Measurements from ENCODE around the gene CYP17A1. TPM values are rescaled to one million over a fixed set of nuclear protein-coding genes. Genes with fewer than 3 reads are reported as not detected.

The CYP17A1 gene
- total RNA-seq, 2 experiments from 2014 or later: not detected

GRCh38 chr10:102811346-102811745 lies 25.9 kb downstream of the CYP17A1 start:
- H3K4me3 Mint-ChIP-seq: no peak overlapping the region
- H3K4me1 Mint-ChIP-seq: peaks cover 24% of the 10 kb centered on the region
- POLR2A ChIA-PET: interaction anchor here (1.6 kb wide), 1 partner anchor 68 kb away, joined by 4 read pairs; the partner anchor contains the start of gene WBP1L
- no peaks in the 10 kb centered on the region for H3K27me3 Mint-ChIP-seq
- peak overlapping the region; percentile 44 for H3K27ac Mint-ChIP-seq
- peaks cover 40% of the 10 kb centered on the region for H3K36me3 Mint-ChIP-seq (ENCODE audit: low read depth)
- no peak for DNase-seq
- no peaks in the 10 kb centered on the region for H3K9me3 Mint-ChIP-seq
- CTCF ChIA-PET: no interaction called here

- Mint-ChIP-seq H3K27me3 (no peaks in the 10 kb centered on the region), H3K4me3 (no peak overlapping the region), H3K27ac (no peak overlapping the region), H3K4me1 (peaks cover 19% of the 10 kb centered on the region), H3K9me3 (no peaks in the 10 kb centered on the region), H3K36me3 (ENCODE audit: low read depth) (peaks cover 40% of the 10 kb centered on the region)
- DNase-seq: no peak
- ChIA-PET POLR2A (no interaction called here), CTCF (no interaction called here)
Measured at GRCh38 chr10:102808380-102808779, 28.8 kb downstream of the CYP17A1 start.

DNA sequence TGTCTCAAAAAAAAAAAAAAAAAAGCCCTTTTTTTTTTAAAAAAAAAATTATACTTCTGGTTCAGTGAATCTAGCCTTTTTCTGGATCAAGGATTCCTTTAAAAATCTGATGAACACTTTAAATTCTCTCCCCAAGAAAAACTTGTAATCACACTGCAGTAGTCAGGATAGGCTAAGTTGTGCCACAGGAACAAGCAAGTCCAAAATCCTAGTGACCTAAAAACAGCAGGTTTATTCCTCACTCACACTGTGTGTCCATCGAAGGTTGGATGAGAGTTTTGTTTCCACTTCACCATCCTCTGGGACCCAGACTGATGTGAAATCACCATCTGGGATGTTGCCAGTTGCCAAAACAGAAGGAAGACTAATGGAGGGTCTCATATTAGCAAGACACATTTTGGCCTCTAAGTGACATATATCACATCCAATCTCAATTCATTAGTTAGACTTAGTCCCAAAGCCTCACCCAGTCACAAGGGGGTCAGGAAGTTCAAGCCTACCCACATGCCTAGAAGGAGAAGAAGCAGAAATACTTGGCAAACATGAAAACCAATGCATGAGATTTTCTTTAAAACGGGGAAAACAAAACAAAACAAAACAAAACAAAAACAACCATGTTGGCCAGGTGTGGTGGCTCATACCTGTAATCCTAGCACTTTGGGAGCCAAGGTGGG lies 32.7 kb downstream of the CYP17A1 start:
- CTCF ChIA-PET: interaction anchor here (0.5 kb wide), 1 partner anchor 27 kb away, joined by 4 read pairs; no protein-coding TSS in a partner anchor
- no peaks in the 10 kb centered on the region for H3K9me3 Mint-ChIP-seq
- no peaks in the 10 kb centered on the region for H3K27me3 Mint-ChIP-seq
- peaks cover 36% of the 10 kb centered on the region for H3K36me3 Mint-ChIP-seq (ENCODE audit: low read depth)
- no peak overlapping the region for H3K4me3 Mint-ChIP-seq
- POLR2A ChIA-PET: no interaction called here
- DNase-seq: no peak
- H3K4me1 Mint-ChIP-seq: peaks cover 26% of the 10 kb centered on the region
- H3K27ac Mint-ChIP-seq: no peak overlapping the region

GRCh38 chr10:102802920-102803534 lies 34.2 kb downstream of the CYP17A1 start:
- Mint-ChIP-seq H3K27ac (peak overlapping the region; percentile 68), H3K9me3 (no peaks in the 10 kb centered on the region), H3K4me3 (no peak overlapping the region), H3K36me3 (ENCODE audit: low read depth) (peaks cover 43% of the 10 kb centered on the region), H3K27me3 (no peaks in the 10 kb centered on the region), H3K4me1 (peaks cover 26% of the 10 kb centered on the region)
- no peak for DNase-seq
- POLR2A ChIA-PET: no interaction called here
- CTCF ChIA-PET: no interaction called here

DNA sequence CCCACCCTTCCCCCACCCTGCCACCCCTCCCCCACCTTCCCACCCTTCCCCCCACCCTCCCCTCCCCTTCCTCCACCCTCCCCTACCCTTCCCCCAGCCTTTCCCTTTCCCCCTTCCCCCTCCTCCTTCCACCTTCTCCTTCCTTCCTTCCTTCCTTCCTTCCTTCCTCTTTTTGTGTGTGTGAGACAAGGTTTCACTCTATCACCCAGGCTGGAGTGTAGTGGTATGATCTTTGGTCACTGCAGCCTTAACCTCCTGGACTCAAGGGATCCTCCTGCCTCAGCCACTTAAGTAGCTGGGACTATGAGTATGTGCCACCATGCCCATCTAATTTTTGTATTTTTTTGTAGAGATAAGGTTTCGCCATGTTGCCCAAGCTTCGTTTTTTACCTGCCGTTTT lies 35.2 kb downstream of the CYP17A1 start:
- no peak for DNase-seq
- no peak overlapping the region for H3K4me3 Mint-ChIP-seq
- H3K27ac Mint-ChIP-seq: peak overlapping the region; percentile 68
- ChIA-PET POLR2A (no interaction called here), CTCF (no interaction called here)
- H3K36me3 Mint-ChIP-seq (ENCODE audit: low read depth): peaks cover 48% of the 10 kb centered on the region
- peaks cover 30% of the 10 kb centered on the region for H3K4me1 Mint-ChIP-seq
- H3K9me3 Mint-ChIP-seq: no peaks in the 10 kb centered on the region
- H3K27me3 Mint-ChIP-seq: no peaks in the 10 kb centered on the region

DNA sequence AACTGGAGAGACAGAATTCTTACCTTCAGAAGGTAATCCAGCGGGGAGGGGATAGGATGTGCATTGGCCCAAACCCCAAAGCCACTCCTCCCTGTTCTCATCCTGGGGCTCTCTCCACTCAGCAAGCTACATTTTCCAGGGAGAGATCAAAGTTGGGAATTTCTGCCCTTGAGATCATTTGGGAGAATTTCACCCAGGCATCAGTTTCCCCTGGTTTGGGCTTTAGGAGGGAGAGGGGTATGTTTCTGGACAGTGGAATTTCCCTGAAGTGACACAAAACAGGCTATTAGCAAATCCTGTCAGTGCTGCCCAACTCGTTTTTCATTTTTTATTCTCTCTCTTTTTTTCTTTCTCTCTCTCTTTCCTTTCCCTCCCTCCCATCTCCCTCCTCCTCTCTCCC lies 35.7 kb downstream of the CYP17A1 start:
- ChIA-PET CTCF (no interaction called here), POLR2A (no interaction called here)
- H3K9me3 Mint-ChIP-seq: no peaks in the 10 kb centered on the region
- no peaks in the 10 kb centered on the region for H3K27me3 Mint-ChIP-seq
- no peak for DNase-seq
- peaks cover 44% of the 10 kb centered on the region for H3K36me3 Mint-ChIP-seq (ENCODE audit: low read depth)
- H3K4me3 Mint-ChIP-seq: no peak overlapping the region
- H3K4me1 Mint-ChIP-seq: peaks cover 35% of the 10 kb centered on the region
- no peak overlapping the region for H3K27ac Mint-ChIP-seq

- no peak overlapping the region for H3K4me3 Mint-ChIP-seq
- no peak for DNase-seq
- ChIA-PET CTCF (no interaction called here), POLR2A (no interaction called here)
- H3K27ac Mint-ChIP-seq: no peak overlapping the region
- peaks cover 42% of the 10 kb centered on the region for H3K4me1 Mint-ChIP-seq
- H3K27me3 Mint-ChIP-seq: no peaks in the 10 kb centered on the region
- H3K9me3 Mint-ChIP-seq: no peaks in the 10 kb centered on the region
- peaks cover 41% of the 10 kb centered on the region for H3K36me3 Mint-ChIP-seq (ENCODE audit: low read depth)
Measured at GRCh38 chr10:102800611-102801335, 36.4 kb downstream of the CYP17A1 start.

DNA sequence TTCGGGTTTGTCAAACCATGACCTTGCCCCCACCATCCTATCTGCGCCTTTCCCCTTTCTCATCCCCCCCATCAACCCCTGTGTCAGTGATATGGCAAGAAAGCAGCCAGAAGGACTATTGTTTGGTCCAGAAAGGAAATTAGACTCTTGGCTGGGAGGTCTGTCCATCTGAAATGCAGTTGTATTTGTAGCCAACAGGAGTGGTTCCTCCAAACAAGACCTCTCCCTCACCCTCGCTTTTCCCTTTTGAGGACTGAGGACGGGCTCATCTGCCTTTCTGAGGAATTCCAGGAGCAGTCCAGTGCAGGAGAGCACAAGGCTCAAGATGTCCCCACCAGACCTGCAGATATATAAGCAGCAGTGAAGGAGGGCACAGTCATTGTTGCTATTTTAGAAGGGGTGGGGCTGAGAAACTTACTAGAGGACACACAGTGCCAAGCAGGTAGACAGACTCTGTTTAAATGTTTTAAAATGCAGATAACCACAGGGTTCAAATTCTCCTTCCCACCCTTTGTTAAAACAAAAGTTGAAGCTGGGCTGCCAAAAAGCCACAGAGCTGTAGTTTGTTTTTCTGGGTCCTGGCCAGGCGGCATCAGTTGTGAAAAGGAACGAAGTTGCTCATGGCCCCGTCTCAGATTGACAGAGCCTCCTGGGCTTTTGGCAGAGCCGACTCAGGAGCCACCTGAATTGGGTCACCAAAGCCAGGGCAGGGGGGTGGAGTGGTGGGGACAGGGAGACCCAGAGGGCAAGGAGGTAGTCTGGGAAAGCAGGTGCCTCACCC lies 37.3 kb downstream of the CYP17A1 start:
- no peak for DNase-seq
- no peak overlapping the region for H3K27ac Mint-ChIP-seq
- no peaks in the 10 kb centered on the region for H3K9me3 Mint-ChIP-seq
- H3K4me3 Mint-ChIP-seq: no peak overlapping the region
- ChIA-PET POLR2A (no interaction called here), CTCF (no interaction called here)
- peaks cover 38% of the 10 kb centered on the region for H3K36me3 Mint-ChIP-seq (ENCODE audit: low read depth)
- peaks cover 46% of the 10 kb centered on the region for H3K4me1 Mint-ChIP-seq
- no peaks in the 10 kb centered on the region for H3K27me3 Mint-ChIP-seq

DNA sequence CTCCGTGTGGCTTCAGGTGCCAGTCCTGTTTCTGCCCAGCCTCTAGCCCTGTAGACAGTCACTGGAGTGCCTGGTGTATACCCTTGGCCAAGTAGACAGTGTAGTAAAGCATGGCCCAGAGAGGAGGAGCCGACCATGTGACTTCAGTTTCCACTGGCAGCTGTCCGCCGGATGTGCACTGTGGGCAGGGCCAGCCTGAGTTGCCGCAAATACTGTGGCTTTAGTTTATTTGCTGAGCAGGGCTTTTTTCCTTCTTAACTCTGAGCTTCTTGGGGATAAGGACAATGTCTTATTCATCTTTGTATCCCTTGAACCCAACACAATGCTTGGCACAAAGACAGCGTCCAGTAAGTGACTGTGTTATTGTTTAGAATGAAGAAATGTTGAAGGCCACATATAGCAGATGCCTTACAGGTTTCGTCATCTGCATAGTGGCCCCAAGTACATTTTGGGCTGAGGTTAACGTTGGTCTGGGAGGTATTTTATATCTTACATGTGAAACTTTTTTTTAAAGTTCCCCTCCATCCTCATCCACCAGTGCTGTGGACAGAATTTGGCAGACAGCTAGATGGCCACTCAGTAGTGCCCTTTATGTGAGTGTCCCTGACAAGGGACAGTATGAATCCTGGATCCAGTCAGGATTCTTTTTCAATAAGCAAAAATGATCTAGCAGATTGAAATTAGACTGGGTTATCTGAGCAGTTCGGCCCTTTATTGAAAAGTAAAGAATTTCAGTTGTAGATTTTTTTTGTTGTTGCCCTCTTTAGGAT lies 40.6 kb downstream of the CYP17A1 start:
- peak overlapping the region; percentile 56 for H3K27ac Mint-ChIP-seq
- no peak overlapping the region for H3K4me3 Mint-ChIP-seq
- H3K27me3 Mint-ChIP-seq: no peaks in the 10 kb centered on the region
- DNase-seq: peak; percentile 74
- ChIA-PET CTCF (interaction anchor here (1.1 kb wide), 1 partner anchor 83 kb away, joined by 3 read pairs; no protein-coding TSS in a partner anchor), POLR2A (no interaction called here)
- peaks cover 18% of the 10 kb centered on the region for H3K36me3 Mint-ChIP-seq (ENCODE audit: low read depth)
- peaks cover 24% of the 10 kb centered on the region for H3K4me1 Mint-ChIP-seq
- H3K9me3 Mint-ChIP-seq: no peaks in the 10 kb centered on the region

- H3K27me3 Mint-ChIP-seq: no peaks in the 10 kb centered on the region
- peaks cover 21% of the 10 kb centered on the region for H3K36me3 Mint-ChIP-seq (ENCODE audit: low read depth)
- no peak for DNase-seq
- no peak overlapping the region for H3K4me3 Mint-ChIP-seq
- CTCF ChIA-PET: interaction anchor here (1.1 kb wide), 1 partner anchor 83 kb away, joined by 3 read pairs; no protein-coding TSS in a partner anchor
- POLR2A ChIA-PET: no interaction called here
- no peaks in the 10 kb centered on the region for H3K9me3 Mint-ChIP-seq
- peaks cover 19% of the 10 kb centered on the region for H3K4me1 Mint-ChIP-seq
- no peak overlapping the region for H3K27ac Mint-ChIP-seq
Measured at GRCh38 chr10:102795453-102796406, 41.5 kb downstream of the CYP17A1 start.

DNA sequence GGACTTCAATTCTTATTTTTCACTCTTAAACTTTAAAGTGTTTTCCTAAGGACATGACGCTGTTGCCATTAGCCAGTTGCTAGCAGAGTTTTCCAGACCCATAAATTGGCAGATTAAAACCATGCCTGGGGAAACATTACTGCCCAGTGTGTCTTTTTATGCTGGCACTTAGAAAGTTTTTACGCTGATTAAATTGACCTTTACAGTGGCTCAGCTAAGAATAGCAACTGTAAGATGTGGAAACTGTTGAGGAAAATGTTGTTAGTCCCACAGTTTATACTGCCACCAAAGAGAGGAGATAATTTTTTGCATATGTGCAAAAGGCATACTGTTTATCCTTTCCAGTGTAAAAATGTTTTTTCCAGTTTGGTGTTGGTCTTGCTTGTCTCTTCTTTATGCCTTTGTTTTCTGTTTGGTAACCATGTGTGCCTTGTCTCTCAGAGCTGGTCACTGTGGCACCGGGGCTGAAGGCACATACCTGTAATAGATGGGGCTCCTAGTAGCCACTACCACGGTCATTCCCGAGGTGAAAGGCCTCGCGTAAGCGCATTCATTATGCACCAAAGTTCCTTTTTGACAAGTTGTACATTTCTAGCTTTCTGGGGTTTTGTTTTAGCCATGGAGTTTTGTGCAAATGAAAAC lies 45.3 kb downstream of the CYP17A1 start:
- Mint-ChIP-seq H3K36me3 (ENCODE audit: low read depth) (peaks cover 5% of the 10 kb centered on the region), H3K27me3 (no peaks in the 10 kb centered on the region), H3K9me3 (no peaks in the 10 kb centered on the region), H3K4me1 (peaks cover 15% of the 10 kb centered on the region), H3K4me3 (no peak overlapping the region), H3K27ac (no peak overlapping the region)
- no peak for DNase-seq
- POLR2A ChIA-PET: no interaction called here
- CTCF ChIA-PET: no interaction called here
